Erythroblast (primary cell): ENCODE results near the gene DOCK4.

ENCODE experiments used
- GATA1 ChIP-seq: IDR thresholded peaks from 2 replicates; pipeline ENCODE4 v1.6.1; 2011; ENCODE audit warnings: low read depth, mild to moderate bottlenecking, control low read depth, low read length, moderate library complexity
- POLR2A ChIP-seq: IDR thresholded peaks from 2 replicates; pipeline ENCODE4 v1.6.1; 2011; ENCODE audit warnings: mild to moderate bottlenecking, low read length

DNA sequence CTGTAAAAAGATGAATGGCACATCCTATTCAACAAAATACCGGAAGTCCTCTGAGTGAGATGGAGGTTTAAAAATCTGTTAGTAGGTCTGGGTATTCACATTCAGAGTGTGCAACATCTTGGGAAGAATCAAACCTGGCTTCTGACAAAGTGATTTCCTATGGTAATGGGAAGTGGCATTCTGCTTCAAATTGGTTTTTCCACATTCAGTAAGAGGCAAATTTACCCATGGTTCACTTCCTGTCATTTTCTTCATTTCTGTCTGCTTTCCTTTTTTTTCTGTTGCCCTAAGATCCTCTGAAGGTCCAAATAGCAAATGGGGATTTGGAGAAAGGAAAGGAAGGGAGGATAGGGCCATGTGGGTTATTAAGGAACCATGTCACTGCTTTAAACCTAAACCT is 218.3 kb downstream of the DOCK4 start:
- TF ChIP-seq POLR2A (no peak), GATA1 (no peak)
